GM12872 (cell line): ENCODE results near the gene QKI.

ENCODE experiments used
- TF ChIP-seq, protein P1 (sequence below): IDR thresholded peaks from 3 replicates; pipeline ENCODE4 v1.5.1; 2011; ENCODE audit warnings: low read depth, mild to moderate bottlenecking, low read length, moderate library complexity; ENCODE audit not compliant: insufficient read depth

Gene QKI

DNA sequence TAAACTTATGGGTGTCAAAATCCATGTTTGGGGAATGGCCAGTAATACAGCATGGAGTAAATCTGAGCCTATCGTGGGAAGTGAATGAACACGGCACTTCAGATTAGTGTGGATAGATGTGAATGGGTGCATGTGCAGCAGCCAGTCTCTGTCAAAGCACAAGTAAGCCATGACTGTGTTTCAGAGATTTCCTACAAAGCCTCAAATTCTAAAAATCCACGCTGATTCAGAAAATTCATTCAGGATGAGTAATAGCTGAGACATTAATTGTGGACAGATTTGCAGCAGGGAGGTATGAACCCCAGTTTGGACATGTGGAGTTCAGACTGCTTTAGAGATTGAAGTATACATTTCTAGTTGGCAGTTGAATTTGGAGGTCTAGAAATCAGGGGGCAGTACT is 115.1 kb downstream of the QKI start:
- TF ChIP-seq, protein P1, sequence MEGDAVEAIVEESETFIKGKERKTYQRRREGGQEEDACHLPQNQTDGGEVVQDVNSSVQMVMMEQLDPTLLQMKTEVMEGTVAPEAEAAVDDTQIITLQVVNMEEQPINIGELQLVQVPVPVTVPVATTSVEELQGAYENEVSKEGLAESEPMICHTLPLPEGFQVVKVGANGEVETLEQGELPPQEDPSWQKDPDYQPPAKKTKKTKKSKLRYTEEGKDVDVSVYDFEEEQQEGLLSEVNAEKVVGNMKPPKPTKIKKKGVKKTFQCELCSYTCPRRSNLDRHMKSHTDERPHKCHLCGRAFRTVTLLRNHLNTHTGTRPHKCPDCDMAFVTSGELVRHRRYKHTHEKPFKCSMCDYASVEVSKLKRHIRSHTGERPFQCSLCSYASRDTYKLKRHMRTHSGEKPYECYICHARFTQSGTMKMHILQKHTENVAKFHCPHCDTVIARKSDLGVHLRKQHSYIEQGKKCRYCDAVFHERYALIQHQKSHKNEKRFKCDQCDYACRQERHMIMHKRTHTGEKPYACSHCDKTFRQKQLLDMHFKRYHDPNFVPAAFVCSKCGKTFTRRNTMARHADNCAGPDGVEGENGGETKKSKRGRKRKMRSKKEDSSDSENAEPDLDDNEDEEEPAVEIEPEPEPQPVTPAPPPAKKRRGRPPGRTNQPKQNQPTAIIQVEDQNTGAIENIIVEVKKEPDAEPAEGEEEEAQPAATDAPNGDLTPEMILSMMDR, result no peak

- TF ChIP-seq, protein P1, result no peak
Measured at GRCh38 chr6:163530406-163530805, 115.9 kb downstream of the QKI start.

DNA sequence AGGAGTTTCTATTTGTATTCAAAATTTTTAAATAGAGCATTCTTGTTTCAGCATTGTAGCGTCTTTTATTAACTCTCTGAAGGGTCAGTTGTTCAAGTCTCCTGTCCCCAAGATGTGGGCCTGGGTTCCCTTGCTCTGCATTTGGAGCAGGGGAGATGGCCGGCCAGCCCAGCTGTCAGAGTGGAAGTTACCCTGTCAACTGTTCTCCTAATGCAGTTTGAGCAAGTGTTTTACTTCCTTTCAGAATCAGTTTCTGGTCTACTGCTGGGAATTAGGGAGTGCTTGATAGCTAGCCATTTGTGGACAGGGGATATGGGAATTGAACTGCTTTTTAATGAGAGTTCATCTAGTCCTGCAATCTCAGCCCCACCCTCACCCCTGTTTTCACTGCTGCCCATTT is 116.6 kb downstream of the QKI start:
- TF ChIP-seq, protein P1, result no peak

- TF ChIP-seq, protein P1, result no peak
Measured at GRCh38 chr6:163532526-163533078, 118.1 kb downstream of the QKI start.

GRCh38 chr6:163533443-163533842 is 118.9 kb downstream of the QKI start:
- TF ChIP-seq, protein P1, result no peak

GRCh38 chr6:163536770-163537169 is 122.3 kb downstream of the QKI start:
- TF ChIP-seq, protein P1, result no peak

- TF ChIP-seq, protein P1, result no peak
Measured at GRCh38 chr6:163538331-163538730, 123.8 kb downstream of the QKI start.
